Measurements from ENCODE around the gene CD4.

CD4 gene

GRCh38 chr12:6773590-6774351, 15.6 kb upstream of the CD4 start:
- no peak overlapping the region for H3K4me3 ChIP-seq (ENCODE audit: low read depth in 1 of 2, low read length in 1 of 2)
- TF ChIP-seq CTCF (IDR thresholded peaks at IDR 0.05), result no peak
- H3K9me3 ChIP-seq, result no peaks in the 10 kb centered on the region
- peaks cover 100% of the 10 kb centered on the region for H3K27me3 ChIP-seq
- H3K27ac ChIP-seq, result no peak overlapping the region
- H3K4me1 ChIP-seq (ENCODE audit: control insufficient read depth in 1 of 2, insufficient read depth in 1 of 2, low read depth in 1 of 2, low read length in 1 of 2), result peaks cover 13 to 20% of the 10 kb centered on the region in 2 experiments
- H3K36me3 ChIP-seq, result no peaks in the 10 kb centered on the region

- H3K4me3 ChIP-seq (ENCODE audit: low read depth in 1 of 2, low read length in 1 of 2), result no peak overlapping the region
- H3K36me3 ChIP-seq, result no peaks in the 10 kb centered on the region
- TF ChIP-seq CTCF (IDR thresholded peaks at IDR 0.05), result no peak
- H3K4me1 ChIP-seq (ENCODE audit: control insufficient read depth in 1 of 2, insufficient read depth in 1 of 2, low read depth in 1 of 2, low read length in 1 of 2), result peaks cover 18 to 24% of the 10 kb centered on the region in 2 experiments
- H3K27ac ChIP-seq, result no peak overlapping the region
- no peaks in the 10 kb centered on the region for H3K9me3 ChIP-seq
- peaks cover 92% of the 10 kb centered on the region for H3K27me3 ChIP-seq
Observed at GRCh38 chr12:6774499-6775062, 14.7 kb upstream of the CD4 start.

- peaks cover 83% of the 10 kb centered on the region for H3K27me3 ChIP-seq
- H3K36me3 ChIP-seq, result no peaks in the 10 kb centered on the region
- no peaks in the 10 kb centered on the region for H3K9me3 ChIP-seq
- no peak overlapping the region for H3K27ac ChIP-seq
- H3K4me3 ChIP-seq (ENCODE audit: low read depth in 1 of 2, low read length in 1 of 2), result no peak overlapping the region
- TF ChIP-seq CTCF (IDR thresholded peaks at IDR 0.05), result no peak
- H3K4me1 ChIP-seq (ENCODE audit: control insufficient read depth in 1 of 2, insufficient read depth in 1 of 2, low read depth in 1 of 2, low read length in 1 of 2), result peaks cover 18 to 24% of the 10 kb centered on the region in 2 experiments
Observed at GRCh38 chr12:6775185-6776174, 13.8 kb upstream of the CD4 start.

GRCh38 chr12:6777386-6777785, 11.9 kb upstream of the CD4 start:
- Histone ChIP-seq H3K36me3 (no peaks in the 10 kb centered on the region), H3K4me1 (ENCODE audit: control insufficient read depth in 1 of 2, insufficient read depth in 1 of 2, low read depth in 1 of 2, low read length in 1 of 2) (peaks cover 17 to 19% of the 10 kb centered on the region in 2 experiments), H3K4me3 (ENCODE audit: low read depth in 1 of 2, low read length in 1 of 2) (no peak overlapping the region), H3K27me3 (peaks cover 64% of the 10 kb centered on the region), H3K27ac (no peak overlapping the region), H3K9me3 (no peaks in the 10 kb centered on the region)
- TF ChIP-seq CTCF (IDR thresholded peaks at IDR 0.05), result no peak

- Histone ChIP-seq H3K4me1 (ENCODE audit: control insufficient read depth in 1 of 2, insufficient read depth in 1 of 2, low read depth in 1 of 2, low read length in 1 of 2) (peaks cover 12 to 15% of the 10 kb centered on the region in 2 experiments), H3K36me3 (no peaks in the 10 kb centered on the region), H3K27me3 (peaks cover 56% of the 10 kb centered on the region), H3K9me3 (no peaks in the 10 kb centered on the region), H3K27ac (no peak overlapping the region), H3K4me3 (ENCODE audit: low read depth in 1 of 2, low read length in 1 of 2) (peak overlapping the region; percentile 51 to 60)
- TF ChIP-seq CTCF (IDR thresholded peaks at IDR 0.05), result no peak
Observed at GRCh38 chr12:6778217-6778573, 11.1 kb upstream of the CD4 start.
